ENCODE measurements around the gene ADGRD1.
"Not testable (repeated sequence)": the region's sequence is repeated elsewhere in the genome, so short reads cannot be mapped to it uniquely, and the experiment has no call there.

Gene ADGRD1

DNA sequence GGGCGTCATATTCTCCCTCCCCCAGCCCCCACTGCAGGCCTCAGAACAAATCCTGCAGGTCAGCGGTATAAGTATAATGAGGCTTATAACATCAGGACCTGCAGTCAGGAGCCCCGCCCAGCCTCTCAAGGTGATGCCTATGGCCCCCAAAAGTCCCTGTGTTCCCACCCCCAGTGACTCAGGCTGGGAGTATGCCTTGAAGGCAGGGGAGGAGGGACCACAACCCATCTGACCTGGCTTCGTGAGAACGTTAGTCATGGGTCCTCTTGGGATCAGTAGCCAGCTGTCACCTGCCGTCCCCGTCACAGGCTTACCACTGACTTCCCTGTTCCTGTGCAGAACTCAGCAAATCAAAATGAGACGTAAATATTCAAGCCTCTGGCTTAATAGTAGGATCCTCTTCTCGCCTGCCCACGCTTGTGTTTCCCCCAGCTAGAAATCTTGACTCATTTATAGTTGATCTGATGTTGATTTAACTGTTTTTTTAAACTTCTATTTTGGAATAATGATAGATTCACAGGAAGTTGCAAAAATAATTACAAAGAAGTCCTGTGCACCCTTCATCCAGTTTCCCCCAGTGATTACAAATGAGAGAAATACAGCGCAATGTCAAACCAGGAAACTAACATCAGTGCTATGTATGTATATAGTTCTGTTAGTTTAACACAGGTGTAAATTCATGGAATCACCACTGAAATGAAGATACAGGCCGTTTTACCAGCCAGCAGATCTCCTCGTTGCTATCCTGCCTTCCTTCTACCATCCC lies 107.5 kb downstream of the ADGRD1 start:
- no peaks in the 10 kb centered on the region for H3K4me1 ChIP-seq (ENCODE audit: control insufficient read depth, low read depth, low read length)
- no peak overlapping the region for H3K9ac ChIP-seq (ENCODE audit: low read length)
- no peaks in the 10 kb centered on the region for H3K36me3 ChIP-seq (ENCODE audit: control insufficient read depth, low read depth, low read length)
- no peaks in the 10 kb centered on the region for H3K27me3 ChIP-seq (ENCODE audit: control insufficient read depth, insufficient read depth, low read length)
- H3K27ac ChIP-seq (ENCODE audit: low read length), result no peak overlapping the region
- H3K9me3 ChIP-seq (ENCODE audit: control insufficient read depth, low read depth, low read length), result no peaks in the 10 kb centered on the region
- H3K4me3 ChIP-seq (ENCODE audit: low read length), result no peak overlapping the region

GRCh38 chr12:131063413-131063812 lies 109.7 kb downstream of the ADGRD1 start:
- Histone ChIP-seq H3K27ac (ENCODE audit: low read length) (no peak overlapping the region), H3K4me1 (ENCODE audit: control insufficient read depth, low read depth, low read length) (no peaks in the 10 kb centered on the region)

GRCh38 chr12:131063960-131064359 lies 110.3 kb downstream of the ADGRD1 start:
- Histone ChIP-seq H3K27ac (ENCODE audit: low read length) (no peak overlapping the region), H3K9ac (ENCODE audit: low read length) (no peak overlapping the region), H3K4me1 (ENCODE audit: control insufficient read depth, low read depth, low read length) (no peaks in the 10 kb centered on the region)

More at GRCh38 chr12:131063413-131063812, 109.7 kb downstream of the ADGRD1 start:
- Histone ChIP-seq H3K9me3 (ENCODE audit: control insufficient read depth, low read depth, low read length) (no peaks in the 10 kb centered on the region), H3K9ac (ENCODE audit: low read length) (no peak overlapping the region), H3K36me3 (ENCODE audit: control insufficient read depth, low read depth, low read length) (no peaks in the 10 kb centered on the region), H3K27me3 (ENCODE audit: control insufficient read depth, insufficient read depth, low read length) (no peaks in the 10 kb centered on the region), H3K4me3 (ENCODE audit: low read length) (no peak overlapping the region)

DNA sequence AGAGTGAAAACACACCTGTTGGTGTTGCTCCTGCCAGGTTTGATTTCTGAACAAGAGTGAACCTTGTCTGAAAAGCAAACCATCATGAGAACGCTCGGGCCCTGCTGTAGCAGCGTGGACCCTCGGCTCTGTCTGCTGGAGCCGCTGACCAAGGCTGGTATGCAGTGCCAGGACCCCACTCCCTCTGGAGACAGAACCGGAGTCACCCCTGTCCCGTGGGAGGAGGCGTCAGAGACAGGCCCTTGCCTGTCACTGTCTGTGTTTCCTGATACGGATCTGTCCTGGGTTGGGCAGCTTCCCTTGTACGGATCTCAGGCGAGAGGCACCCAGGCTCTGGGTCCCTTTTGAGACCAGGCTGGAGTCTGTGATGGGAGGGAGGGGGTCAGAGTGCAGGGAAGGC lies 111.6 kb downstream of the ADGRD1 start:
- Histone ChIP-seq H3K4me1 (ENCODE audit: control insufficient read depth, low read depth, low read length) (no peaks in the 10 kb centered on the region), H3K27me3 (ENCODE audit: control insufficient read depth, insufficient read depth, low read length) (no peaks in the 10 kb centered on the region), H3K27ac (ENCODE audit: low read length) (no peak overlapping the region), H3K9me3 (ENCODE audit: control insufficient read depth, low read depth, low read length) (no peaks in the 10 kb centered on the region), H3K9ac (ENCODE audit: low read length) (no peak overlapping the region), H3K4me3 (ENCODE audit: low read length) (no peak overlapping the region), H3K36me3 (ENCODE audit: control insufficient read depth, low read depth, low read length) (no peaks in the 10 kb centered on the region)

More at GRCh38 chr12:131063960-131064359, 110.3 kb downstream of the ADGRD1 start:
- Histone ChIP-seq H3K9me3 (ENCODE audit: control insufficient read depth, low read depth, low read length) (no peaks in the 10 kb centered on the region), H3K36me3 (ENCODE audit: control insufficient read depth, low read depth, low read length) (no peaks in the 10 kb centered on the region), H3K27me3 (ENCODE audit: control insufficient read depth, insufficient read depth, low read length) (no peaks in the 10 kb centered on the region), H3K4me3 (ENCODE audit: low read length) (no peak overlapping the region)

GRCh38 chr12:131065801-131066200 lies 112.1 kb downstream of the ADGRD1 start:
- H3K9ac ChIP-seq (ENCODE audit: low read length), result no peak overlapping the region
- H3K9me3 ChIP-seq (ENCODE audit: control insufficient read depth, low read depth, low read length), result no peaks in the 10 kb centered on the region
- no peaks in the 10 kb centered on the region for H3K36me3 ChIP-seq (ENCODE audit: control insufficient read depth, low read depth, low read length)
- H3K27ac ChIP-seq (ENCODE audit: low read length), result no peak overlapping the region
- H3K27me3 ChIP-seq (ENCODE audit: control insufficient read depth, insufficient read depth, low read length), result no peaks in the 10 kb centered on the region
- no peak overlapping the region for H3K4me3 ChIP-seq (ENCODE audit: low read length)
- H3K4me1 ChIP-seq (ENCODE audit: control insufficient read depth, low read depth, low read length), result no peaks in the 10 kb centered on the region

DNA sequence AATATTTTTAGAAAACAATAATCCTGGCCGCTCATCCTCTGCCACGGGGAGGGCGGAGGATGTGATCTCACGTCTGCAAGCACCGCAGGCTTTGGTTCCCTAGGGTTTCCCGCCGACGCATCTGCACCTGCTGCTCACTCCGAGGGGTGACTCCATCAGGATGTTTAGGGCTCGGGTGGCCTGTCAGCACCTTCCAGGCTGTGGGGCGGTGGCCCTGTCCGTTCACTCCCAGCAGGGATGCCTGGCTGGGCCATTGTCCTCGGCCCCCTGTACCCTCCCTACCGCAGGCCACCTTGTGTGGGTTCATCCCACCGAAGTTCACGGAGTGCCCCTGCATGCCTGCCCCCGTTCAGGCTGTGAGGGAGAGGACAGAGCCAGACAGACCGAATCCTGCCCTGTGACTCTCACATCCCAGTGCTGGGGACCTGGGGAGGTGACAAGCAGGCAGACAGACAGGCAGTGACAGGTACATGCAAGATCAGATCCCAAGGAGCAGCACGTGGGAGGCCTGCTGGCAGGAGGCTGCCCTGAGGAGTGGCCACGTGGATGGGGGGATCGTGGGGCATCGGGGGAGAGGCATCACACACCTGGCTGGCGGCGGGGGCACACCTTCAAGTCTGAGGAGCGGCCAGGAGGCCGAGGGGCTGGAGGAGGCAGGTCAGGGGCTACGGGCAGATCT lies 112.6 kb downstream of the ADGRD1 start:
- no peaks in the 10 kb centered on the region for H3K4me1 ChIP-seq (ENCODE audit: control insufficient read depth, low read depth, low read length)
- H3K4me3 ChIP-seq (ENCODE audit: low read length), result no peak overlapping the region
- no peaks in the 10 kb centered on the region for H3K9me3 ChIP-seq (ENCODE audit: control insufficient read depth, low read depth, low read length)
- H3K36me3 ChIP-seq (ENCODE audit: control insufficient read depth, low read depth, low read length), result no peaks in the 10 kb centered on the region
- no peak overlapping the region for H3K27ac ChIP-seq (ENCODE audit: low read length)
- no peak overlapping the region for H3K9ac ChIP-seq (ENCODE audit: low read length)
- H3K27me3 ChIP-seq (ENCODE audit: control insufficient read depth, insufficient read depth, low read length), result no peaks in the 10 kb centered on the region

DNA sequence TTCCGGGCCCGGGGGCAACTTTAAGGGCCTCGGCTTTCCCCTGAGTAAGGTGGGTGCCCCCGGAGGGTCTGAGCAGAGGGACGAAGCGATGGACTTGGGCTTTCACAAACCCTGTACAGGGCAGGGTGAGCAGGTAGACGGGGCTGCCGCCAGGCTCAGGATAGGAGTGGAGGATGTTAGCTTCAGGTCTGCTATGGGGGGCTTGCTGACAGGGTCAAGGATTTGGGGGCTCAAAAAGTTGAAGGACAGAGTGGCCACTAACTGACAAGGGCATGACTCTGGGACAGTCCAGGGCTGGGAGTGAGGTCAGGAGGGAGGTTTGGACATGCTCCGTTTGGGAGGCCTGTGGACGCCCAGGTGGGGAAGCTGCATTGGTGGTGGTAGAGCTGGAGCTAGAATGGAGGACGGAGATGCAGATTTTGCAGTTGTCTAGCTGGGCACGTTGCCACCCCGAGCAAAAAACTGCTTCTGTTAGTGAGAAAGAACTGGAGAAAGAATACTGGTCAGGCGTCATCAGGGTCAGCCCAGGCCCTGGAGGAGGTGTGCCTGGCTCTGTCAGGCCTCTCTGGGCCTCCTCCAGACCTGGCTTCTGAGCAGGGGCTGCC lies 113.3 kb downstream of the ADGRD1 start:
- no peak overlapping the region for H3K9ac ChIP-seq (ENCODE audit: low read length)
- H3K4me3 ChIP-seq (ENCODE audit: low read length), result no peak overlapping the region
- no peaks in the 10 kb centered on the region for H3K9me3 ChIP-seq (ENCODE audit: control insufficient read depth, low read depth, low read length)
- H3K27ac ChIP-seq (ENCODE audit: low read length), result no peak overlapping the region
- no peaks in the 10 kb centered on the region for H3K4me1 ChIP-seq (ENCODE audit: control insufficient read depth, low read depth, low read length)
- H3K36me3 ChIP-seq (ENCODE audit: control insufficient read depth, low read depth, low read length), result no peaks in the 10 kb centered on the region
- H3K27me3 ChIP-seq (ENCODE audit: control insufficient read depth, insufficient read depth, low read length), result no peaks in the 10 kb centered on the region

DNA sequence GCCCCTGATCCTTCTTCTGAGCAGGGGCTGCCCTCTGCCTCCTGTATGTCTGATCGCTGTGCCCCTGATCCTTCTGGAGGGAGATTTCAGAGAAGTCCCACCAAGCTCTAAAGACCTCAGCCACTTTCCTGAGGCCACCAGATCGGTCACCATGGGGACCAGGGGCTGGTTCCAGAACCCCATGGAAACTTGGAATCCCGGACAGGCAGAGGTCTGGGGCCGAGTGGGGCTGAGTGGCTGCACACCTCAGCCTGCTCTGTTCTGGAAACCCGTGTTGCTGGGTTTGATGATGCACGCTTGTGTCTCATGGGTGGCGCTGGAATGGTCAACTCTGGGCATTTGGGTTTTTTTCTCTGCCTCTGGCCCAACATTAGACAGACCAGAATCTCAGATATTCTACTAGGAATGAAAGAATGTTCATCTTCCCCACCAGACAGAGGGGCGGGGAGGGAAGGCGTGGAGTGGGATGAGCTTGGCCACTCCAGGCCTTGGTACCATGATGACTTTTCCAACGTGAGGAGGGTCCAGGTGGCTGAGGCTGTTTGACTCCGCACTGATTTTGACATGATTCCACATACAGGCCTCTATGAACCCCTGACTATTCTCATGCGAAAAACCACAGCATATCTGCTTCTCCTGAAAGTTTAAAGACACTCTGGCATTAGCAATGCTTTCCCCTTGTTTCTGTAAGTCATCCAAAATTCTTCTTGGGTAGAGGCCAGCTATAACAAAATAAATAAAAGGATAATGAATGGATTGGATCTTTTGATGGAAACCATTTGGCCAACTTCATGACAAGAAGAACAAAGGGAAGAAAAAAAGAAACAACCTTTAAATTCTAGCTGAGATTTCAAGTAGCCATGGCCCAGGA lies 114.5 kb downstream of the ADGRD1 start:
- Histone ChIP-seq H3K9me3 (ENCODE audit: control insufficient read depth, low read depth, low read length) (no peaks in the 10 kb centered on the region), H3K36me3 (ENCODE audit: control insufficient read depth, low read depth, low read length) (no peaks in the 10 kb centered on the region), H3K27ac (ENCODE audit: low read length) (no peak overlapping the region), H3K27me3 (ENCODE audit: control insufficient read depth, insufficient read depth, low read length) (no peaks in the 10 kb centered on the region), H3K9ac (ENCODE audit: low read length) (no peak overlapping the region), H3K4me1 (ENCODE audit: control insufficient read depth, low read depth, low read length) (no peaks in the 10 kb centered on the region), H3K4me3 (ENCODE audit: low read length) (no peak overlapping the region)

GRCh38 chr12:131068926-131069720 lies 115.4 kb downstream of the ADGRD1 start:
- H3K27ac ChIP-seq (ENCODE audit: low read length); H3K9me3 ChIP-seq (ENCODE audit: control insufficient read depth, low read depth, low read length); H3K27me3 ChIP-seq (ENCODE audit: control insufficient read depth, insufficient read depth, low read length); H3K36me3 ChIP-seq (ENCODE audit: control insufficient read depth, low read depth, low read length); H3K4me1 ChIP-seq (ENCODE audit: control insufficient read depth, low read depth, low read length); H3K4me3 ChIP-seq (ENCODE audit: low read length); H3K9ac ChIP-seq (ENCODE audit: low read length): not testable (repeated sequence)

GRCh38 chr12:131070136-131070535 lies 116.4 kb downstream of the ADGRD1 start:
- not testable (repeated sequence) for H3K27ac ChIP-seq (ENCODE audit: low read length); H3K4me3 ChIP-seq (ENCODE audit: low read length); H3K4me1 ChIP-seq (ENCODE audit: control insufficient read depth, low read depth, low read length); H3K9ac ChIP-seq (ENCODE audit: low read length); H3K27me3 ChIP-seq (ENCODE audit: control insufficient read depth, insufficient read depth, low read length); H3K9me3 ChIP-seq (ENCODE audit: control insufficient read depth, low read depth, low read length); H3K36me3 ChIP-seq (ENCODE audit: control insufficient read depth, low read depth, low read length)

DNA sequence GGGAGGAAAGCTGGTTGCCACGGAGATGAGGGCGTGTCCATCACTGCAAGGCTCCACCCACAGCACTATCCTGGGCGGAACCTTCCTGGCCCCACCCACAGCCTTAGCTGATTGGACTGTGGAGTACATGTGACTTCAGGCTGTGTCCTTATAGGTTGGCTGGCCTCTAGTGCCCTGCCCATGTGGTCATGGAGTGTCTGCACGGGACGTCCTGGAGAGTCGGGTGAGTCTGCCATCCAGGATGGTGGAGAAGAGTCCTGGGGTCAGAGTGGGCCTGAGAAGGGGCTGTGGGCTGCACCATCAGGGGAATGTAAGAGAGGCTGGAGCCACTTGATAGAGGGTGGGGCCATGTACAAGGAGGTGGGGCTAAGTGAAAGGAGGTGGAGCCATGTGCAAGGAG lies 117.0 kb downstream of the ADGRD1 start:
- H3K36me3 ChIP-seq (ENCODE audit: control insufficient read depth, low read depth, low read length); H3K27ac ChIP-seq (ENCODE audit: low read length); H3K4me3 ChIP-seq (ENCODE audit: low read length); H3K4me1 ChIP-seq (ENCODE audit: control insufficient read depth, low read depth, low read length); H3K9ac ChIP-seq (ENCODE audit: low read length); H3K27me3 ChIP-seq (ENCODE audit: control insufficient read depth, insufficient read depth, low read length); H3K9me3 ChIP-seq (ENCODE audit: control insufficient read depth, low read depth, low read length): not testable (repeated sequence)
